ENCODE results near the gene MYBBP1A. TPM values are rescaled to one million over a fixed set of nuclear protein-coding genes. Genes with fewer than 3 reads are reported as not detected.
A peak's percentile ranks its signal among the peaks of the same experiment; 100 is the strongest.

MYBBP1A gene
- total and polyA plus RNA-seq, 2 of the 13 experiments (the other 11 are each of a cell fraction or from before 2014, with no cell fraction given), result 18.6 to 54.8 TPM

DNA sequence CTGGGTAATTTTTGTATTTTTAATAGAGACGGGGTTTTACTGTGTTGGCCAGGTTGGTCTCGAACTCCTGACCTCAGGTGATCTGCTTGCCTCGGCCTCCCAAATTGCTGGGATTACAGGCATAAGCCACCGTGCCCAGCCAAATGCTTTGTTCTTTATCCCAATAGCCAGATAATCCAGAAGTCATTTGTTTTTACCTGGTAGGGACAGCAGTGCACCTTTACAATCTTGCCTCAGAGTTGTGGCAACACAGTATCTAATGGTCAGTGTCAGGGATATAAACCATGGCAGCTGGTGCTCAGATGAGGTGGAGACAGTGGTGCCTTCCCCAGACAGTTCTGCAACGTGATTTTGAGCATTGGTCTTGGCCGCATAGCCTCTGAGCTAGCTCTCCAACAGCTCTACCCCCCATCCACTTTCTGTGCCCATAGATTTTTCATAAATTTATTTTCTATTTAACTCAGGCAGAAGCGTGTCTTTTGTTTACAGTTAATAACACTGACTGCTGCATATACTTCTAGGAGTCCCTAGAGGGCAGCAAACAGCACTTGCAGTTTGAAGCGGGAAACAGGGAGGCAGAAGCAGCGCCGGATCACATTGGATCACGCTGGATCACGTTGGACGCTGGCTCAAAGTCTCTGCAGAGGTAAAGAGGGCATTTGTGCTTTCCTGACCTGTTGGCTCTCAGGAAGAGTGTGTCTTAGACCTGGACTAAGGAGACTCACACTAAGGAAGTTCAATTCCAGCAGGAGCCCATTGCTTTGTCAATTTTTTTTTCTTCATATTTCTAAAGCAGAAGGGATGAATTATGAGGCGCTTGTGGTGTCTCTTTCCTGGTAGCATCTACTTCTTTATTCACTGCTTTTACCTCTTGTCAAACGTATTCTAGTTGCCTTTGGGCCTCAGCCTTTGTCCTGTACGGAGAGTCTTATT, 10.3 kb upstream of the MYBBP1A start (continued):
- TF ChIP-seq ZFP36L1 (CRISPR knock-in tag; IDR thresholded peaks at IDR 0.05), result 0 out of 2 replicates have a peak, but pooled peaks have one; percentile 36
- TF ChIP-seq, protein P1, sequence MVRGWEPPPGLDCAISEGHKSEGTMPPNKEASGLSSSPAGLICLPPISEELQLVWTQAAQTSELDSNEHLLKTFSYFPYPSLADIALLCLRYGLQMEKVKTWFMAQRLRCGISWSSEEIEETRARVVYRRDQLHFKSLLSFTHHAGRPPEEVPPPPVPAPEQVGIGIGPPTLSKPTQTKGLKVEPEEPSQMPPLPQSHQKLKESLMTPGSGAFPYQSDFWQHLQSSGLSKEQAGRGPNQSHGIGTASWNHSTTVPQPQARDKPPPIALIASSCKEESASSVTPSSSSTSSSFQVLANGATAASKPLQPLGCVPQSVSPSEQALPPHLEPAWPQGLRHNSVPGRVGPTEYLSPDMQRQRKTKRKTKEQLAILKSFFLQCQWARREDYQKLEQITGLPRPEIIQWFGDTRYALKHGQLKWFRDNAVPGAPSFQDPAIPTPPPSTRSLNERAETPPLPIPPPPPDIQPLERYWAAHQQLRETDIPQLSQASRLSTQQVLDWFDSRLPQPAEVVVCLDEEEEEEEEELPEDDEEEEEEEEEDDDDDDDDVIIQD (CRISPR knock-in tag; IDR thresholded peaks at IDR 0.05; ENCODE audit: low read depth), result no peak
- TF ChIP-seq, protein P2, sequence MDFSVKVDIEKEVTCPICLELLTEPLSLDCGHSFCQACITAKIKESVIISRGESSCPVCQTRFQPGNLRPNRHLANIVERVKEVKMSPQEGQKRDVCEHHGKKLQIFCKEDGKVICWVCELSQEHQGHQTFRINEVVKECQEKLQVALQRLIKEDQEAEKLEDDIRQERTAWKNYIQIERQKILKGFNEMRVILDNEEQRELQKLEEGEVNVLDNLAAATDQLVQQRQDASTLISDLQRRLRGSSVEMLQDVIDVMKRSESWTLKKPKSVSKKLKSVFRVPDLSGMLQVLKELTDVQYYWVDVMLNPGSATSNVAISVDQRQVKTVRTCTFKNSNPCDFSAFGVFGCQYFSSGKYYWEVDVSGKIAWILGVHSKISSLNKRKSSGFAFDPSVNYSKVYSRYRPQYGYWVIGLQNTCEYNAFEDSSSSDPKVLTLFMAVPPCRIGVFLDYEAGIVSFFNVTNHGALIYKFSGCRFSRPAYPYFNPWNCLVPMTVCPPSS (IDR thresholded peaks at IDR 0.05), result no peak
- TF ChIP-seq ZNF10 (CRISPR knock-in tag; IDR thresholded peaks at IDR 0.05; ENCODE audit: borderline replicate concordance, low read depth), result no peak
- TF ChIP-seq ERF (CRISPR knock-in tag; IDR thresholded peaks at IDR 0.05), result no peak
- TF ChIP-seq ADNP (CRISPR knock-in tag; IDR thresholded peaks at IDR 0.05), result no peak
- TF ChIP-seq, protein P3, sequence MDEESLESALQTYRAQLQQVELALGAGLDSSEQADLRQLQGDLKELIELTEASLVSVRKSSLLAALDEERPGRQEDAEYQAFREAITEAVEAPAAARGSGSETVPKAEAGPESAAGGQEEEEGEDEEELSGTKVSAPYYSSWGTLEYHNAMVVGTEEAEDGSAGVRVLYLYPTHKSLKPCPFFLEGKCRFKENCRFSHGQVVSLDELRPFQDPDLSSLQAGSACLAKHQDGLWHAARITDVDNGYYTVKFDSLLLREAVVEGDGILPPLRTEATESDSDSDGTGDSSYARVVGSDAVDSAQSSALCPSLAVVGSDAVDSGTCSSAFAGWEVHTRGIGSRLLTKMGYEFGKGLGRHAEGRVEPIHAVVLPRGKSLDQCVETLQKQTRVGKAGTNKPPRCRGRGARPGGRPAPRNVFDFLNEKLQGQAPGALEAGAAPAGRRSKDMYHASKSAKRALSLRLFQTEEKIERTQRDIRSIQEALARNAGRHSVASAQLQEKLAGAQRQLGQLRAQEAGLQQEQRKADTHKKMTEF (CRISPR knock-in tag; IDR thresholded peaks at IDR 0.05), result 0 out of 2 replicates have a peak, but pooled peaks have one; percentile 14
- TF ChIP-seq ZNF260 (CRISPR knock-in tag; IDR thresholded peaks at IDR 0.05; ENCODE audit: borderline replicate concordance, low read depth), result no peak
- TF ChIP-seq MATR3 (CRISPR knock-in tag; IDR thresholded peaks at IDR 0.05), result no peak
- TF ChIP-seq, protein P4, sequence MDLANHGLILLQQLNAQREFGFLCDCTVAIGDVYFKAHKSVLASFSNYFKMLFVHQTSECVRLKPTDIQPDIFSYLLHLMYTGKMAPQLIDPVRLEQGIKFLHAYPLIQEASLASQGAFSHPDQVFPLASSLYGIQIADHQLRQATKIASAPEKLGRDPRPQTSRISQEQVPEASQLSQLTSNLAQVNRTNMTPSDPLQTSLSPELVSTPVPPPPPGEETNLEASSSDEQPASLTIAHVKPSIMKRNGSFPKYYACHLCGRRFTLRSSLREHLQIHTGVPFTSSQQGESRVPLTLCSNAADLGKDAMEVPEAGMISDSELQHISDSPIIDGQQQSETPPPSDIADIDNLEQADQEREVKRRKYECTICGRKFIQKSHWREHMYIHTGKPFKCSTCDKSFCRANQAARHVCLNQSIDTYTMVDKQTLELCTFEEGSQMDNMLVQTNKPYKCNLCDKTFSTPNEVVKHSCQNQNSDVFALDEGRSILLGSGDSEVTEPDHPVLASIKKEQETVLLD (CRISPR knock-in tag; IDR thresholded peaks at IDR 0.05; ENCODE audit: low read depth), result no peak
- TF ChIP-seq, protein P5, sequence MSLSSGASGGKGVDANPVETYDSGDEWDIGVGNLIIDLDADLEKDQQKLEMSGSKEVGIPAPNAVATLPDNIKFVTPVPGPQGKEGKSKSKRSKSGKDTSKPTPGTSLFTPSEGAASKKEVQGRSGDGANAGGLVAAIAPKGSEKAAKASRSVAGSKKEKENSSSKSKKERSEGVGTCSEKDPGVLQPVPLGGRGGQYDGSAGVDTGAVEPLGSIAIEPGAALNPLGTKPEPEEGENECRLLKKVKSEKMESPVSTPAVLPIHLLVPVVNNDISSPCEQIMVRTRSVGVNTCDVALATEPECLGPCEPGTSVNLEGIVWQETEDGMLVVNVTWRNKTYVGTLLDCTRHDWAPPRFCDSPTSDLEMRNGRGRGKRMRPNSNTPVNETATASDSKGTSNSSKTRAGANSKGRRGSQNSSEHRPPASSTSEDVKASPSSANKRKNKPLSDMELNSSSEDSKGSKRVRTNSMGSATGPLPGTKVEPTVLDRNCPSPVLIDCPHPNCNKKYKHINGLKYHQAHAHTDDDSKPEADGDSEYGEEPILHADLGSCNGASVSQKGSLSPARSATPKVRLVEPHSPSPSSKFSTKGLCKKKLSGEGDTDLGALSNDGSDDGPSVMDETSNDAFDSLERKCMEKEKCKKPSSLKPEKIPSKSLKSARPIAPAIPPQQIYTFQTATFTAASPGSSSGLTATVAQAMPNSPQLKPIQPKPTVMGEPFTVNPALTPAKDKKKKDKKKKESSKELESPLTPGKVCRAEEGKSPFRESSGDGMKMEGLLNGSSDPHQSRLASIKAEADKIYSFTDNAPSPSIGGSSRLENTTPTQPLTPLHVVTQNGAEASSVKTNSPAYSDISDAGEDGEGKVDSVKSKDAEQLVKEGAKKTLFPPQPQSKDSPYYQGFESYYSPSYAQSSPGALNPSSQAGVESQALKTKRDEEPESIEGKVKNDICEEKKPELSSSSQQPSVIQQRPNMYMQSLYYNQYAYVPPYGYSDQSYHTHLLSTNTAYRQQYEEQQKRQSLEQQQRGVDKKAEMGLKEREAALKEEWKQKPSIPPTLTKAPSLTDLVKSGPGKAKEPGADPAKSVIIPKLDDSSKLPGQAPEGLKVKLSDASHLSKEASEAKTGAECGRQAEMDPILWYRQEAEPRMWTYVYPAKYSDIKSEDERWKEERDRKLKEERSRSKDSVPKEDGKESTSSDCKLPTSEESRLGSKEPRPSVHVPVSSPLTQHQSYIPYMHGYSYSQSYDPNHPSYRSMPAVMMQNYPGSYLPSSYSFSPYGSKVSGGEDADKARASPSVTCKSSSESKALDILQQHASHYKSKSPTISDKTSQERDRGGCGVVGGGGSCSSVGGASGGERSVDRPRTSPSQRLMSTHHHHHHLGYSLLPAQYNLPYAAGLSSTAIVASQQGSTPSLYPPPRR (CRISPR knock-in tag; IDR thresholded peaks at IDR 0.05; ENCODE audit: borderline replicate concordance), result no peak
- TF ChIP-seq RAD21 (CRISPR knock-in tag; IDR thresholded peaks at IDR 0.05), result no peak
- TF ChIP-seq, protein P6, sequence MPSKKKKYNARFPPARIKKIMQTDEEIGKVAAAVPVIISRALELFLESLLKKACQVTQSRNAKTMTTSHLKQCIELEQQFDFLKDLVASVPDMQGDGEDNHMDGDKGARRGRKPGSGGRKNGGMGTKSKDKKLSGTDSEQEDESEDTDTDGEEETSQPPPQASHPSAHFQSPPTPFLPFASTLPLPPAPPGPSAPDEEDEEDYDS (CRISPR knock-in tag; IDR thresholded peaks at IDR 0.05), result no peak
- no peak for TF ChIP-seq ELF4 (CRISPR knock-in tag; IDR thresholded peaks at IDR 0.05; ENCODE audit: borderline replicate concordance)
- TF ChIP-seq KLF9 (CRISPR knock-in tag; IDR thresholded peaks at IDR 0.05; ENCODE audit: low read depth), result no peak
- peak in 1 of 2 experiments; percentile 55; a peak in 1 of 4 replicates for TF ChIP-seq KLF16 (CRISPR knock-in tag; IDR thresholded peaks at IDR 0.05)
- TF ChIP-seq CENPX (CRISPR knock-in tag; IDR thresholded peaks at IDR 0.05), result no peak
